Renal cortex interstitium (tissue), 11 donors: Measurements from ENCODE around the gene AK2. TPM values are rescaled to one million over a fixed set of nuclear protein-coding genes. Genes with fewer than 3 reads are reported as not detected.
"Not testable (repeated sequence)": the region's sequence is repeated elsewhere in the genome, so short reads cannot be mapped to it uniquely, and the experiment has no call there.

Experiments
- DNase-seq, 11 donors: peaks; one replicate each; pipeline ENCODE4 v3.0.0-alpha.2; 2013; ENCODE audit warnings: low read depth in 9 of 11, low spot score in 4 of 11; ENCODE audit errors: extremely low read depth in 1 of 11
- polyA plus RNA-seq, 3 donors: library from polyadenylated mRNA; unstranded; fragments of 120-200 nt; gene quantifications; one replicate each; pipeline ENCODE4 v1.2.1, GENCODE V29; 2013; ENCODE audit not compliant: insufficient read length in 3 of 3

Gene AK2
- polyA plus RNA-seq, 3 donors: 199 to 254 (median 217) TPM

DNA sequence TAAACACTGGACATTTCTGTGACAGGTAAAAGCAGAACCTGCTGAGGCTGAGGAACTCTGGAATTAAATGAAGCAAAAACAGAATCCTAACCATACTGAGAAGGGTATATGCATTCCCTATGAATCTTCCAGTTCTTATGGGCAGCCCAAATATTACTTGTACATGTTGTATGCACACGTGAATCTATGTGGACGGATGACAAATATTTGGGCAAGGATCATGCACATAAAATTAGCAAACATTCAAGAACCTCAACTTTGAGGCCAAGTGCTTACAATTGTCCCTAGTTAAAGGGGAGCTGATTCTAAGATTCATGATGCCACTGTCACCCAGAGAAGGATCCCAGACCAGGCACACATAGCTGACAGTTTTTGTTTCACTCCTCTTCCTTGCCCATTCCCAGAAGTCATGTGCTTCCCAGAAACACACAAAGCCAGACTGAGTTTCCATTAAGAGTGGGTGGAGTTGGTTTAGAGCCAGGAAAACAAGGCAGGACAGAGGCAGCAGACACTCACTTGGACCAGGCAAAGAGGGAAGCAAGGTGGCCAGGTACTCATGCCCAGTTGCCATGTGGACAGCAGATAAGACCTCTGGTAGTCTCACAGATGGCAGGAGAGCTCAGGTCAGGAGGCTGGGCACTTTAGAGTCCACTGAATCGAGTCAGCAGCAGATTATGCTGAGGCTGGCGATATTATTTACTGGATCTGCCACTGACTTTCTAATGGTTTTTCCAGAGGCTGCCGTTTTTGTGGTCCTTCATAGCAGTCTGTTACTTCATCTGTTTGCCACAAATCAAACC is 25.6 kb downstream of the AK2 start:
- no peak for DNase-seq

GRCh38 chr1:33009561-33009960 is 27.1 kb downstream of the AK2 start:
- DNase-seq: no peak

DNA sequence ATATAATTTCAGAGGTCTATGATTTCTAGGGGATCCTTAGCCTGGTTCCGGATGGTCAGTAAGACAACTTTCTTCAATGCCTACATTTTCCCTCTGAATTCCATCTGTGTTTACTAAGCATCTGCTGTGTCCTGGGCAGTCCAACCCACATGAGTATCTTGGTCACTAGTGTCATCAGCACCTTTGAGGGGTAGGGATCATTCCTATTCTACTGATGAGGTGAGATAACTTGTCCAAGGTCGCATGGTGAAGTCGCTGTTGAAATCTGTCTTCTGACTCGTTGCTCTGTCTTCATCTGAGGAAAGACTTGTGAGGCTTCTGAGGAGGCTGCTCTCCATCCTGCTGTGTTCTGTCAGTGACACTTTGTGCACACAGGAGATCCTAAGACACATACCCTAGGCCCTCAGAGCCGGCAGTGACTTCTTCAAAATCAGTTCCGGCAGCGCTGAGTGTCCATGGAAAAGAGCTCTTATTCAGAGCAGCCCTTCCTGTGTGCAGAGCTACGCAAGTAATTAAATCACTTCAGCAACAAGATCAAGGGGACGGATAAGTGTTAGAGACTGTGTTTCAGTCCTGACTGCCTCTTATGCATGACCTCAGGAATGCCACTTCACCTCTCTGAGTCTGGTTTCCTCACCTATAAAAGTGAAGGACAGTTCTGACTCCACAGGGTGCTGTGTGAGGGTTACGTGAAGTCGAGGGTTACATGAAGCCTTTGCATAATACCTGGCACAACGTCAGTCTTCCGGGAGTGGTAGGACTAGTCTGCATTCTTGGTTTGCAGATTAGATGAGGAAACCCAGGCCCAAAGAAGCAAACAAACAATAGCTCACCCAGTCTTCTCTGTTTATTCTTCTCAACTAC is 28.4 kb downstream of the AK2 start:
- DNase-seq: no peak

DNA sequence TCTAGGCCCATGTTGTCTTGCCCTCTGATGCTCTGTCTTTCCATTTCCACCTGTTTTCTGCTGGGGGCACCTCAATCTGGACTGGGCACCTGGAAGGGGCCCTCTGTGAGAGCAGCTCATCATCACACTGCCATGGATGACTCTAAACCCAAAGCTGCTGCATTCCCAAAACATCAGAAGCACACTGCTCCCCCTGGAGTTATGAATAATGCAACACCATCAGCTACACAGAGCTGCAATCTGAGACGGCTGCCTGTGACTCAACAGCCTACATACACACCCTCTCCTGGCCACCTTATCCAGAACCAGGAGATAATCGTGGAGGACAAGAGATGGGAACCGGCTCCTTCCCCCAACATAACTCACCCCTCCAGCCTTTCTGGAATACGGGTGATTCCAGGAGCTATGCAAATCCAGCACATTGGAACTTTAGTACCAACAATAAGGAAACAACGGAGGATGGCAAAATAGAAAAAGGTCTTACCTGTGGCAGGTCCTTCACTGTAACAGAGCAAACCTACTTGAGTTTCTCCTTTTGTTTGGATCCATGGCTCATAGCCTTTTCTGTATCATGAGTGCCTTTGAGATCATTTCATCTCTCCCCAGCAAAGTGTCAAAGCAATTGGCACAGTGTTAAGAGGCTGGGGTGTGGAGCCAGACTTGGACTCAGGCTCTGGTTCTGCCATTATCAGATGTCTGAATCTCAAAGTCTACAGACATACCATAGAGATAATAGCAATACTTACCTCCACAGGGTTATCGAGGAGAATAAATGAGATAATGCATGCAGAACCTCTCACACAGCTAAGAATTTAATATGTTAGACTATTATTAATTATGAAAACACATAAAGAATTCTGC is 29.3 kb downstream of the AK2 start:
- peak in 2 of 11 donors; percentile 38 to 50 for DNase-seq

DNA sequence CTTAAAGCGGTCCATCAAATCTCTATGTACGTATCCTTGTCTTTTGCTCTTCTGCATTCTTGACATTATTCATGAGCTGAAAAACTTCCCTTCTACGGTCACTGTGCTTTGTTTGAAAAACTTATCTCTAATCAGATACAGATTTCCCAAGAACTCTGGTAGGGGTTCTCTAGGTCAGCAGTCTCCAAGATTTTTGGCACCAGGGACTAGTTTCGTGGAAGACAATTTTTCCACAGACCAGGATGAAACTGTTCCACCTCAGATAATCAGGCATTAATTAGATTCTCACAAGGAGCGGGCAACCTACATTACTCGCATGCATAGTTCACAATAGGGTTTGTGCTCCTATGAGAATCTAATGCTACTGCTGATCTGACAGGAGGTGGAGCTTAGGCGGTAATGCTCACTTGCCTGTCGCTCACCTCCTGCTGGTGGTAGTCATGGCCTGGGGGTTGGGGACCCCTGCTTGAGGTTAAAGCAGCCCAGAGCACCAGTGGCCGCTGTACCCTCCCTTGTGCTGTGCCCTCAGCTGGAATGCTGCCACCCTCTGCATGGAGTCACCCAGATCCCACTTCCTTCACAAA is 30.8 kb downstream of the AK2 start:
- no peak for DNase-seq

DNA sequence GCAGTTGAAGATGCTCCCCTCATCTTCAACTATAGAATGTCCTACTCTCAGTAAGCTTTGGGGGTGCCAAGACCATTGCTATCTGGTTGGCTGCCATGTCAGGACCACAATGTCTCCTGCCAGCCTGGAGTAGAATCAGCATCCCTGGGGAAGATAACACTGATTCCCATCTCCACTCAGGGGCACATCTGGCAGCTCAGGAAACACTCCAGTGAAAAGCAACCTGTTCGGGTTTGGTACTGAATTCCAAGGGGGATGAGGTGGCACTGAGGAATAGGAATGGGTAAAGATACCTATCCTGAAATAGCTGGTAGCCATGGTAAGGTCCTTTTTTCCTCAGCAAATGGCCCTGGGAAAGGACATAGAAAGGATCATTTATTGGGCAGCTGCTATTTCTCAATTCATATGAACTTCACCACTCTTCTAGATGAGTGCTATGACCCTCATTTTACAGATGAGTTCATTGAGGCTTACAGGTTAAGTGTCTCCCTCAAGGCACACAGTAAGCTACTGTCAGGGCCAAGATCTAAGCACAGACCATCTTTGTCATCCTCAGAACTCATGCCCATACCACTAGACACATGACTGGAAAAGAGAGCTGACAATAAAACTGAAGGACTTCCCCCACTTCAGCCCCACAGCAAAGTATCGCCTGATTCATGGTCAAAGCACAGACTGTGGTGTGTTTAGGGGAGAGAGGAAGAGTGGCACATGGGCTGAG is 31.4 kb downstream of the AK2 start:
- DNase-seq: no peak

DNA sequence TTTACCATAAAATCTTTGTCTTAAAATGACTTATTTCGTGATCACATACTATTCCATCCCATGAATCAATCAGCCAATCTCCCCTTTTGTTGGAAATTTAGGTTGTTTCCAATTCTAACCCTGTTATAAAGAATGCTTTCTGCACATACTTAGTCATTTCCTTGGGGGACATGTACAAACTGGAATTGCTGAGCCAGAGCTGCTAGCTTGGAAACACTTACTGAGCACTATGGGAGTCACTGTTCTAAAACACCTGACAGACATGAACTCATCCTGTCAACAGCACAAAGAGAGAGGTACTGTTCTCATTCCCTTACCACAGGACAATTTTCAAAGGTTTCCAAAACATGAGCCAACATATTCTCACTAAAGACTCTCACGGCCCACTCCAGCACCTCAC is 32.1 kb downstream of the AK2 start:
- no peak for DNase-seq

DNA sequence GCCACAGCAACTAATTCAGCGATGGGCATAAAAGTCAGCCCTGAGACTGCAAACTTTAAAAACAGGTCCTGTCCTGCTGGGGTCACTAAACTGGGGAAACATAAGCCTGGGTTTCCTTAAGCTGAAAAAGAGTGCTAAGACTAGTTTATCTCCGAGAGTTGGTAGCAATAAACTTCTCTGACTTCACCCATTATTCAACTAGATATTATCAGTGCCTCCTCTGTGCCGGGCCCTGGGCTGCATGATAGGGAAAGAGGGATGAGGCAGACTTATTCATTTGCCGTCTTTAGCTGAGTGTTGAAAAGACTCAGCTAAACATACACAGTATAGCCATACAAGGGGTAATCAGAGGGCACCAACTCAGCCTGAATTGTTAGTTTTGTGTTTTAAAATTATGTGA is 33.0 kb downstream of the AK2 start:
- DNase-seq: no peak

- no peak for DNase-seq
Observed at GRCh38 chr1:33002006-33002405, 34.7 kb downstream of the AK2 start.

GRCh38 chr1:33001282-33001681 is 35.4 kb downstream of the AK2 start:
- no peak for DNase-seq

- no peak for DNase-seq
Observed at GRCh38 chr1:33000427-33001026, 36.2 kb downstream of the AK2 start.

GRCh38 chr1:32998997-32999396 is 37.7 kb downstream of the AK2 start:
- DNase-seq: no peak

DNA sequence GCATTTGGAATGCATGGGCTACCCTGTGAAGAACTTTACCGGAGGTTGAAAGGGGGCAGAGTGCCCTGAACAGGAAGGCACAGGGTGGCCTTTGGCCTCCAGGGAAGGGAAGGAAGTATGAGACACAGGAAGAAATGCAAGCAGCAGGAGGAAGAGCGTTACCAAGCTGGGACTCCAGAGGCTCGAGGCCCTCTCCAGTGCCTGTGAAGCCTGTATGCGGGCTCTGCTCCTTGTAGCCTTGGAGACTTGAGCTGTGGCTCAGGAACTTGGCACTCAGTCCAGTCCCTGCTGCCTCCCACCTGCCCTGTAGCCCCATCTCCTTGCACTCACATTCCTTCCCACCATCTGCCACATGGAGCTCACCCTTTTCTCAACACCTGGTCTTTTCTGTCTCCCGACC is 38.6 kb downstream of the AK2 start:
- DNase-seq: no peak

GRCh38 chr1:32997381-32997891 is 39.2 kb downstream of the AK2 start:
- DNase-seq: no peak

DNA sequence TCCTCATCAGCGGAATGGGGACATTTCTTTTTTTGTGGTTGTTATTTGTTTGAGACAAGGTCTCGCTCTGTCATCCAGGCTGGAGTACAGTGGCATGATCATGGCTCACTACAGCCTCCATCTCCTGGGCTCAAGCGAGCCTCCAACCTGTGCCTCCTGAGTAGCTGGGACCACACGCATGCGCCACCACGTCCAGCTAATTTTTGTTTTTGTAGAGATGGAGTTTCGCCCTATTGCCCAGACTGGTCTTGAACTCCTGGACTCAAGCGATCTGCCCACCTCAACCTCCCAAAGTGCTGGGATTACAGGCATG is 43.4 kb downstream of the AK2 start:
- not testable (repeated sequence) for DNase-seq

DNA sequence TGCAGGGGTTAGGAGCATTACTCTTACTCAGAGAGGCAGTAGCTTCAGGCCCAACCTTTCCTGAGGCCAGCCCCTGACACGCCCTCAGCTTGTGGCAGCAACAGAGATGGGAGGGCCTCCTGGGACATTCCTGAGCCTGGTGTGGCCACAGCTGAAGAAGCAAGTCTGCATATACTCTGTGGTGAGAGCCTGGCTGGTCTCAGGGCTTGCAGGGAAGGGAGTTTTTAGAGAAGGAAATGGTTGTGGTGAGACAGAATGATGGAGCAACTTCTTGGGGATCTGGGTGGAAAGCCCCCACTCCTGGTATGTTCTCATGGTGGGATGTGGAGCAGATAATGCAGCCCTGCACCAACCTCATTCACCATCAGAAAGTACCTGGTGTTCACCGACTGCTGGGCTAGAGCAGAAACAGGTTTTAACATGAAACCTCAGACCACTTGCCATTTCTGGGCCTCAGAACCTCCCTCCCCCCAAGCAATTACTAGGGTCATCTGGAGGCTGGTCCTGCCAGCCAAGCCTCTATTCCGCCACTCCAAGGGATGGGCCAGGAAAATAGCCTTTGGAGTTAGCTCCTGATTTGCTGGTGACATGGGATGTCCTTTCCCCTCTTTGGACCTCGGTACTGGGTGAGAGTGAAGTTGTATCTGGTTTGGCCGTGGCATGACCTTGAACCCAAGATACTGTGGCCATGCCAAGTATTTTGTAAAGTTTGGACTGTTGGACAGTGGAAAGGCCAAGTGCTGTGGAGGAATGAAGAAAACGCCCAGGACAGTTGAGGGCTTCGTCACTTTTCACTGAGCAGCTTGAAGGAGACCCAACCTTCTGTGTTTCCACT is 44.0 kb downstream of the AK2 start:
- DNase-seq: peak in 4 of 11 donors; percentile 38 to 65 (median 46)

DNA sequence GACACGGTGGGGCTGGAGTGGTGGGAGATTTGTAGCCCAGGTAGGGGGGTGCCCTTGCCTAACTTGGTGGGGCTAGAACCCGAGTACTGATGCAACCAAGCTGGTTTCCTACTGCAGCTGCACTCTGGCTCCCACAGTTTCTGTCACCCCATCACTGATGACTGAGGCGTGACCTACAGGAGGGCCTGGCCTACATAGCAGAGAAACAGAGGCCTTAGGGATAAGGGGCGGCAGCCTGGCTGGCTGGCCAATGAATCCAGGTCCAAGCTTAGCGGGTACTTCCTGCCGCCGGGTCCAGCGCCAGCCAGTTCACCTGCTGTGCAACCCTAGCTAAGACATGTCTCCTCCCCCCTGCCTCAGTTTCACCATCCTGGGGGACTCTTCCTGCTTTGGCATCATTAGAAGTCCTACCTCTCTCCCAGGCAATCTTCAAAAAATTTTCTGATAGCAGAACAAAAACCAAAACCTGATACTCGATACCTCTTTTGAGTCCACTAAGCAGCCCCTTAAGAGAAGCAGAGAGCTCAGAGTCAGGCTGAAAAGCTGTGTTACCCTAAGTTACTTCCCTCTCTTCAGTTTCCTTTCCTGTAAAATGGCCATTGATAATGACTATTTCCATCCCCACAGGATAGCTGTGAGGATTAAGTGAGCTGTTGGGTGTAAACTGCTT is 44.7 kb downstream of the AK2 start:
- no peak for DNase-seq
